ENCODE data around the gene HCFC2.
"Not testable (repeated sequence)": the region's sequence is repeated elsewhere in the genome, so short reads cannot be mapped to it uniquely, and the experiment has no call there.

HCFC2 gene

GRCh38 chr12:104064031-104064841 lies at the start of gene HCFC2:
TSS of gene HCFC2 (plus strand) at chr12:104064531. CDS start at chr12:104064561, 30 bp downstream.
- DNase-seq = peak; percentile 87

- DNase-seq = not testable (repeated sequence)
Measured at GRCh38 chr12:104021862-104022261, 42.5 kb upstream of the HCFC2 start.

GRCh38 chr12:104022786-104023185 lies 41.5 kb upstream of the HCFC2 start:
- DNase-seq = no peak

GRCh38 chr12:104023710-104024109 lies 40.6 kb upstream of the HCFC2 start:
- no peak for DNase-seq

- DNase-seq = no peak
Measured at GRCh38 chr12:104024348-104024747, 40.0 kb upstream of the HCFC2 start.

GRCh38 chr12:104025771-104026170 lies 38.6 kb upstream of the HCFC2 start:
- DNase-seq = no peak

- no peak for DNase-seq
Measured at GRCh38 chr12:104026841-104027599, 37.3 kb upstream of the HCFC2 start.

- DNase-seq = not testable (repeated sequence)
Measured at GRCh38 chr12:104030596-104030995, 33.7 kb upstream of the HCFC2 start.

- not testable (repeated sequence) for DNase-seq
Measured at GRCh38 chr12:104036143-104036542, 28.2 kb upstream of the HCFC2 start.

GRCh38 chr12:104039769-104040168 lies 24.6 kb upstream of the HCFC2 start:
- not testable (repeated sequence) for DNase-seq

GRCh38 chr12:104042580-104042979 lies 21.8 kb upstream of the HCFC2 start:
- no peak for DNase-seq

GRCh38 chr12:104044158-104044557 lies 20.2 kb upstream of the HCFC2 start:
- DNase-seq = no peak

- no peak for DNase-seq
Measured at GRCh38 chr12:104046306-104046705, 18.0 kb upstream of the HCFC2 start.

- DNase-seq = no peak
Measured at GRCh38 chr12:104048162-104048561, 16.2 kb upstream of the HCFC2 start.

- no peak for DNase-seq
Measured at GRCh38 chr12:104048811-104049210, 15.5 kb upstream of the HCFC2 start.

- DNase-seq = no peak
Measured at GRCh38 chr12:104049278-104049902, 14.9 kb upstream of the HCFC2 start.

- no peak for DNase-seq
Measured at GRCh38 chr12:104049903-104050356, 14.4 kb upstream of the HCFC2 start, which contains the start of gene GLT8D2. TSS of gene GLT8D2 (minus strand) at chr12:104050187. CDS start at chr12:104019648, 30,539 bp downstream.

- DNase-seq = no peak
Measured at GRCh38 chr12:104050436-104050835, 13.9 kb upstream of the HCFC2 start.

- no peak for DNase-seq
Measured at GRCh38 chr12:104054681-104055346, 9.5 kb upstream of the HCFC2 start.

GRCh38 chr12:104055686-104056388 lies 8.5 kb upstream of the HCFC2 start:
- DNase-seq = no peak

- DNase-seq = no peak
Measured at GRCh38 chr12:104056419-104056972, 7.8 kb upstream of the HCFC2 start.

- DNase-seq = peak; percentile 35
Measured at GRCh38 chr12:104057771-104058197, 6.5 kb upstream of the HCFC2 start.

Data from CD4-positive, alpha-beta T cell treated with Interleukin-17A for 1 hour (primary cell).